ENCODE data around the gene ATF6. TPM values are rescaled to one million over a fixed set of nuclear protein-coding genes. Genes with fewer than 3 reads are reported as not detected.

ATF6 gene
- total and polyA plus RNA-seq, 2 donors (not counting 1 experiment from before 2014, with no cell fraction given), result 5.7 to 26.6 TPM

GRCh38 chr1:161951646-161952045 lies 185.5 kb downstream of the ATF6 start:
- no peaks in the 10 kb centered on the region for H3K9me3 ChIP-seq (ENCODE audit: control extremely low read depth in 1 of 3, control insufficient read depth in 2 of 3, insufficient read depth in 1 of 3, low read length in 2 of 3)
- TF ChIP-seq CTCF (IDR thresholded peaks at IDR 0.05) (no peak), EZH2 (IDR thresholded peaks at IDR 0.05; ENCODE audit: borderline replicate concordance, insufficient read depth, low read depth, low read length, poor library complexity, severe bottlenecking) (no peak)
- Mint-ChIP-seq H3K4me3 (no peak overlapping the region), H3K4me1 (peaks cover 9% of the 10 kb centered on the region), H3K27me3 (no peaks in the 10 kb centered on the region), H3K27ac (no peak overlapping the region), H3K9me3 (ENCODE audit: insufficient read depth) (no peaks in the 10 kb centered on the region)
- no peak overlapping the region for H2AFZ ChIP-seq (ENCODE audit: insufficient read depth, low read depth, low read length, poor library complexity, severe bottlenecking)
- DNase-seq (no peak), ATAC-seq (ENCODE audit: low read depth) (no peak)
- no peak overlapping the region for H3K27ac ChIP-seq (ENCODE audit: low read length in 2 of 2)
- no peaks in the 10 kb centered on the region for H3K27me3 ChIP-seq (replicated peaks in 1 of 4; ENCODE audit: control extremely low read depth in 1 of 4, control insufficient read depth in 3 of 4, insufficient read depth in 4 of 4, low read length in 3 of 4)
- H3K4me3 ChIP-seq (ENCODE audit: control extremely low read depth in 1 of 5, extremely low read depth in 1 of 5, insufficient read depth in 1 of 5, low read depth in 2 of 5, low read length in 4 of 5), result no peak overlapping the region
- ChIA-PET POLR2A (no interaction called here), CTCF (no interaction called here)
- no CpG with 5 or more reads among the region's 1 CpG for WGBS (ENCODE audit: insufficient coverage)
- peaks cover 0 to 15% of the 10 kb centered on the region in 2 experiments for H3K36me3 ChIP-seq (replicated peaks in 1 of 2; ENCODE audit: control extremely low read depth in 1 of 2, control insufficient read depth in 1 of 2, extremely low read depth in 1 of 2, insufficient read depth in 2 of 2, low read length in 1 of 2)
- intact Hi-C loops (cut with micrococcal nuclease), result no loop called here
- no peak overlapping the region for H3K9ac ChIP-seq (ENCODE audit: low read length)
- no peaks in the 10 kb centered on the region for H3K79me2 ChIP-seq (ENCODE audit: control insufficient read depth, insufficient read depth, low read length)
- no peaks in the 10 kb centered on the region for H4K20me1 ChIP-seq (ENCODE audit: control insufficient read depth, insufficient read depth, low read length, poor library complexity, severe bottlenecking)
- H3K4me1 ChIP-seq (ENCODE audit: control insufficient read depth in 2 of 2, insufficient read depth in 2 of 2, low read length in 2 of 2), result no peaks in the 10 kb centered on the region
- no peak overlapping the region for H3K4me2 ChIP-seq (replicated peaks; ENCODE audit: low read depth, low read length, poor library complexity, severe bottlenecking)

GRCh38 chr1:161952607-161953172 lies 186.6 kb downstream of the ATF6 start:
- POLR2A ChIA-PET, result no interaction called here
- H2AFZ ChIP-seq (ENCODE audit: insufficient read depth, low read depth, low read length, poor library complexity, severe bottlenecking), result no peak overlapping the region

More at GRCh38 chr1:161952607-161953172, 186.6 kb downstream of the ATF6 start:
- Histone ChIP-seq H3K27ac (ENCODE audit: low read length in 2 of 2) (no peak overlapping the region), H3K4me2 (replicated peaks; ENCODE audit: low read depth, low read length, poor library complexity, severe bottlenecking) (no peak overlapping the region), H3K27me3 (replicated peaks in 1 of 4; ENCODE audit: control extremely low read depth in 1 of 4, control insufficient read depth in 3 of 4, insufficient read depth in 4 of 4, low read length in 3 of 4) (no peaks in the 10 kb centered on the region), H3K9ac (ENCODE audit: low read length) (no peak overlapping the region), H3K9me3 (ENCODE audit: control extremely low read depth in 1 of 3, control insufficient read depth in 2 of 3, insufficient read depth in 1 of 3, low read length in 2 of 3) (no peaks in the 10 kb centered on the region), H3K36me3 (replicated peaks in 1 of 2; ENCODE audit: control extremely low read depth in 1 of 2, control insufficient read depth in 1 of 2, extremely low read depth in 1 of 2, insufficient read depth in 2 of 2, low read length in 1 of 2) (peaks cover 0 to 18% of the 10 kb centered on the region in 2 experiments), H3K4me1 (ENCODE audit: control insufficient read depth in 2 of 2, insufficient read depth in 2 of 2, low read length in 2 of 2) (no peaks in the 10 kb centered on the region), H3K79me2 (ENCODE audit: control insufficient read depth, insufficient read depth, low read length) (no peaks in the 10 kb centered on the region), H3K4me3 (ENCODE audit: control extremely low read depth in 1 of 5, extremely low read depth in 1 of 5, insufficient read depth in 1 of 5, low read depth in 2 of 5, low read length in 4 of 5) (no peak overlapping the region), H4K20me1 (ENCODE audit: control insufficient read depth, insufficient read depth, low read length, poor library complexity, severe bottlenecking) (no peaks in the 10 kb centered on the region)
- Mint-ChIP-seq H3K27me3 (no peaks in the 10 kb centered on the region), H3K27ac (no peak overlapping the region), H3K4me3 (no peak overlapping the region), H3K4me1 (peaks cover 9% of the 10 kb centered on the region), H3K9me3 (ENCODE audit: insufficient read depth) (no peaks in the 10 kb centered on the region)
- intact Hi-C loops (cut with micrococcal nuclease), result no loop called here
- ATAC-seq (ENCODE audit: low read depth) (no peak), DNase-seq (no peak)
- CTCF ChIA-PET, result no interaction called here
- TF ChIP-seq EZH2 (IDR thresholded peaks at IDR 0.05; ENCODE audit: borderline replicate concordance, insufficient read depth, low read depth, low read length, poor library complexity, severe bottlenecking) (no peak), CTCF (IDR thresholded peaks at IDR 0.05) (no peak)
- 100% methylated on average over 1 of the region's 3 CpGs for WGBS (ENCODE audit: insufficient coverage)
